Common myeloid progenitor, CD34-positive (primary cell): Measurements from ENCODE around the gene SMAD6.

Source experiments
- CTCF ChIA-PET: fragments of 350-600 bp; sonication (Branson Sonifier 250); formaldehyde crosslinking; loops from one replicate; lab custom pipeline; 2021; ENCODE audit warnings: antibody characterized with exemption; lab: Charles Lee
- POLR2A ChIA-PET: fragments of 350-600 bp; sonication (Branson Sonifier 250); formaldehyde crosslinking; loops from one replicate; lab custom pipeline; 2021; ENCODE audit warnings: antibody characterized with exemption; lab: Charles Lee
- DNase-seq, 3 donors: peaks; one replicate each; pipeline versions ENCODE4 v3.0.0 to v3.0.0-alpha.2; 2013
- H3K27ac ChIP-seq, 2 experiments: 1 replicate in 1 of 2; 2 replicates in 1 of 2; pipeline ENCODE4 v1.7.0; 2013; ENCODE audit warnings: inconsistent platforms in 2 of 2, low read length in 2 of 2, mild to moderate bottlenecking in 2 of 2, low read depth in 1 of 2, moderate library complexity in 1 of 2; ENCODE audit not compliant: severe bottlenecking in 2 of 2, insufficient read depth in 1 of 2, poor library complexity in 1 of 2
- H3K27me3 ChIP-seq, 5 experiments: replicated peaks in 2 of 5; 1 replicate in 3 of 5; 2 replicates in 2 of 5; pipeline versions ENCODE4 v1.6.1 to v1.7.0; 2013; ENCODE audit warnings: low read length in 4 of 5, mild to moderate bottlenecking in 2 of 5, moderate library complexity in 2 of 5, inconsistent platforms in 1 of 5; ENCODE audit not compliant: insufficient read depth in 5 of 5, control insufficient read depth in 4 of 5
- H3K36me3 ChIP-seq, 4 experiments: 1 replicate in 2 of 4; 2 replicates in 2 of 4; pipeline versions ENCODE4 v1.6.1 to v1.7.0; 2013; ENCODE audit warnings: low read length in 3 of 4, control low read depth in 1 of 4, mild to moderate bottlenecking in 1 of 4; ENCODE audit not compliant: control insufficient read depth in 4 of 4, insufficient read depth in 4 of 4
- H3K4me1 ChIP-seq, 4 experiments: 1 replicate in 3 of 4; 2 replicates in 1 of 4; pipeline versions ENCODE4 v1.6.1 to v1.7.1; 2013; ENCODE audit warnings: low read length in 3 of 4, mild to moderate bottlenecking in 3 of 4, control low read depth in 1 of 4, inconsistent platforms in 1 of 4, moderate library complexity in 1 of 4; ENCODE audit not compliant: control insufficient read depth in 4 of 4, insufficient read depth in 4 of 4; ENCODE audit errors: control extremely low read depth in 1 of 4
- H3K4me3 ChIP-seq, 7 experiments: 1 replicate in 4 of 7; 2 replicates in 3 of 7; pipeline versions ENCODE4 v1.5.1 to v1.7.0; 2013; ENCODE audit warnings: mild to moderate bottlenecking in 7 of 7, low read length in 6 of 7, moderate library complexity in 6 of 7, inconsistent platforms in 2 of 7, low read depth in 2 of 7, control low read depth in 1 of 7; ENCODE audit not compliant: insufficient read depth in 4 of 7, control insufficient read depth in 1 of 7; ENCODE audit errors: extremely low read depth in 1 of 7
- H3K9me3 ChIP-seq, 5 experiments: 1 replicate in 4 of 5; 2 replicates in 1 of 5; pipeline versions ENCODE4 v1.6.1 to v1.7.1; 2013; ENCODE audit warnings: low read length in 4 of 5, mild to moderate bottlenecking in 2 of 5, inconsistent platforms in 1 of 5, low read depth in 1 of 5, moderate library complexity in 1 of 5; ENCODE audit not compliant: control insufficient read depth in 4 of 5, insufficient read depth in 2 of 5; ENCODE audit errors: control extremely low read depth in 1 of 5
- WGBS: methylation state at CpG from one replicate; pipeline ENCODE4 v1.1.5; 2013; ENCODE audit not compliant: insufficient coverage; 5-methylcytosine and 5-hydroxymethylcytosine counted together

SMAD6 gene

DNA sequence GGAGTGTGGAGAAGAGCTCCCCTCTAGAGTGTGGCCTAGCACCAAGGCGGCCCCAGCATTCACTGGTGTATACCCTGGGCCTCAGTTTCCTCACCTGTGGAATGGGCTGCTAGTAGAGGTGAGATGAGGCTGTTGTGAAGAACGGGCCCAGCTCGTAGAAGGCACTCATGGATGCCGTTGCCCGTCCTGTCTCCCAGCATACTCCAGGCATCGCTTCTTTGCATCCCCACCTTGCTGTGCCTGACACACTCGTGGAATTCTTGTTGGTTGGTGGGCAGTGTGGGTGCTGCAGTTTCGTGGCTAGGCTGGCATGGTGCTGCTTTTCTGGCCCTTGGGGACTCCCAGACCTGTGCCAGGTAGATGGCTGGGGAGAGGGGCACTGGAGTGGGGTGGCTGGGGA, 76.7 kb downstream of the SMAD6 start:
- CTCF ChIA-PET, result interaction anchor here (0.8 to 1.8 kb wide), 6 partner anchors 10 to 175 kb away, joined by 3 to 9 read pairs (median 3); no protein-coding TSS in a partner anchor
- WGBS, result 93% methylated on average over 3 of the region's 8 CpGs

DNA sequence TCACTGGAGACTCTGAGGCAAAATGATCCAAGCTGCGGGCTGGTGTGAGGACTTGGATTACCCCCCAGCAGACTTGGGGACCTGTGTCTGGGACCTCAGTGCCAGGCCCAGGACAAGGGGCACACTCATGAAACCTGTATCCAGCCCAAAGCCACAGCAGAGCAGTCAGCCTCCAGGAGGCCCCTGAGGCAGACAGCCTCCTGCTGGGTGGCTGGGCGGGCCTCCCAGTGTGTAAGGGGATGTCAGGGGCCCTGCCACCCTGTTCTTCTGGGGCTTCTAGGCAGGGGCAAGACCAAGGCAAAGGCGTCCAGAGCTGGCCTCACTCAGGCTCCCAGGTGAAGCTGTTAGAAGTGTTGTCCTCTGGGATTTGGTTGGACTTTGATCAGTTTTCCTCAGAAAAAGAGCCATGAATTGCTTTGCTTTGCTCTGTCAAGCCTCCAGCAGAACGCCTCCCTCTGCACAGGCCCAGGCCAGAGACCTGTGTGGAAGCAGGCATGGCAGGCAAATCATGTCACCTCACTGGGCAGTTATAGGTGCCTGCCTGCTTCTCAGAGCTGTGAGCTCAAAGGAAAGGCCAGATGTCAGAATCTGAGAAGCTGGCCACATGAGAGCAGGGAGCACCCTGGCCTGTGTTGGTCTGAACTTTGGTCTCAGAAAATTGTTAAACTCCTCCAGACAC, 77.4 kb downstream of the SMAD6 start:
- Histone ChIP-seq H3K36me3 (peaks cover 0 to 5% (median 0%) of the 10 kb centered on the region in 4 experiments), H3K4me1 (peaks cover 0 to 3% (median under 1%) of the 10 kb centered on the region in 4 experiments), H3K27me3 (no peaks in the 10 kb centered on the region), H3K27ac (no peak overlapping the region), H3K9me3 (no peaks in the 10 kb centered on the region), H3K4me3 (no peak overlapping the region)
- ChIA-PET CTCF (interaction anchor here (0.6 to 1.8 kb wide), 2 partner anchors 9 to 47 kb away, joined by 4 to 9 read pairs; no protein-coding TSS in a partner anchor), POLR2A (no interaction called here)
- no peak for DNase-seq
- WGBS, result 98% methylated on average over 4 of the region's 4 CpGs

More for the DNA sequence above, 76.7 kb downstream of the SMAD6 start:
- peaks cover 0 to 9% (median 4%) of the 10 kb centered on the region in 4 experiments for H3K4me1 ChIP-seq
- peaks cover 0 to 7% (median 0%) of the 10 kb centered on the region in 4 experiments for H3K36me3 ChIP-seq
- POLR2A ChIA-PET, result no interaction called here
- no peak overlapping the region for H3K27ac ChIP-seq
- no peak for DNase-seq
- H3K4me3 ChIP-seq, result no peak overlapping the region
- H3K9me3 ChIP-seq, result no peaks in the 10 kb centered on the region
- H3K27me3 ChIP-seq, result no peaks in the 10 kb centered on the region

DNA sequence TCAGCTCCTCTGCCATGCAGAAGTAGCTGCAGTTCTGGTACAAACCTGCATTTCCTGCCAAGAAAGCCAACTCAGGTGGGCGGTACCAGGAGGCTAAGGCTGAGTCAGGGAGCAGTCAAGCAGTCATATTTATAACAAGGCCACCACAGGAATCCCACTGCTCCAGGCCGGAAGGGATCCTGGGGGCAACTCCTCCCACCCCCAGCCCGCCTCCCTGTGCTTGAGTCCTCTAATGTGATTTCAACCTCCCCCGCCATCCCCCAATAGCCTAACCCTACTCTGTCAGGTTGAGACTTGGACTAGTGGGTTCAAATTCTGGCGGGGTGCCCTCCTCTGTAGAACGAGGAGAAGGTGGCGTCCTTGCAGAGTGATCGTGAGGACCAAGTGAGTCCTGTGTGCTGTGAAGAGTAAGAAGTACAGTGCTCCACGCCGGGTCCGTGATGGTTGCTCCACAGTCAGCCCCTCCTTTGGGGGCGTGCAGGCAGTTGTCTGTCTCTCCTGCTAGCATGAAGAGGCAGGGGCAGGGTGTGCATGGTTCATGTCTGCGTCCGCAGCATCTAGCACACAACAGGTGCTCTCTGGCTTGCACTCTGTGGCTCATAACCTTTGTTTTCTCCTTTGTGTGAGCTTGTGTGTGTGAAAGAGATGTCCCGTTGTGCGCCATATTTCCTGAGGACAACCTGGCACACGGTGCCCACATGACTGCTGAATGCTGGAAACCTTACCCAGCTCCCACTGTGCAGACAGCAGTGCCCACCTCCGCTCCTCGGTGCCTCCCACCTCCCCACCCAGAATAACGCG, 78.3 kb downstream of the SMAD6 start:
- WGBS, result 93% methylated on average over 11 of the region's 21 CpGs
- POLR2A ChIA-PET, result no interaction called here
- Histone ChIP-seq H3K36me3 (peaks cover 0 to 5% (median 0%) of the 10 kb centered on the region in 4 experiments), H3K27me3 (no peaks in the 10 kb centered on the region), H3K27ac (no peak overlapping the region), H3K4me1 (peaks cover 0 to 3% (median 0%) of the 10 kb centered on the region in 4 experiments), H3K4me3 (no peak overlapping the region), H3K9me3 (no peaks in the 10 kb centered on the region)
- DNase-seq, result no peak
- CTCF ChIA-PET, result interaction anchor here (0.6 to 1.8 kb wide), 2 partner anchors 8 to 173 kb away, joined by 3 to 9 read pairs; no protein-coding TSS in a partner anchor

DNA sequence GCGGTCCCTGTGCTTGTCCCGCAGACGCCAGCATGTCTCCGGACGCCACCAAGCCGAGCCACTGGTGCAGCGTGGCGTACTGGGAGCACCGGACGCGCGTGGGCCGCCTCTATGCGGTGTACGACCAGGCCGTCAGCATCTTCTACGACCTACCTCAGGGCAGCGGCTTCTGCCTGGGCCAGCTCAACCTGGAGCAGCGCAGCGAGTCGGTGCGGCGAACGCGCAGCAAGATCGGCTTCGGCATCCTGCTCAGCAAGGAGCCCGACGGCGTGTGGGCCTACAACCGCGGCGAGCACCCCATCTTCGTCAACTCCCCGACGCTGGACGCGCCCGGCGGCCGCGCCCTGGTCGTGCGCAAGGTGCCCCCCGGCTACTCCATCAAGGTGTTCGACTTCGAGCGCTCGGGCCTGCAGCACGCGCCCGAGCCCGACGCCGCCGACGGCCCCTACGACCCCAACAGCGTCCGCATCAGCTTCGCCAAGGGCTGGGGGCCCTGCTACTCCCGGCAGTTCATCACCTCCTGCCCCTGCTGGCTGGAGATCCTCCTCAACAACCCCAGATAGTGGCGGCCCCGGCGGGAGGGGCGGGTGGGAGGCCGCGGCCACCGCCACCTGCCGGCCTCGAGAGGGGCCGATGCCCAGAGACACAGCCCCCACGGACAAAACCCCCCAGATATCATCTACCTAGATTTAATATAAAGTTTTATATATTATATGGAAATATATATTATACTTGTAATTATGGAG, 79.1 kb downstream of the SMAD6 start:
- Histone ChIP-seq H3K27ac (no peak overlapping the region), H3K9me3 (no peaks in the 10 kb centered on the region), H3K4me1 (peaks cover 0 to 9% (median 0%) of the 10 kb centered on the region in 4 experiments), H3K36me3 (peaks cover 0 to 5% (median 0%) of the 10 kb centered on the region in 4 experiments), H3K4me3 (no peak overlapping the region), H3K27me3 (no peaks in the 10 kb centered on the region)
- ChIA-PET CTCF (no interaction called here), POLR2A (no interaction called here)
- no peak for DNase-seq
- WGBS, result 98% methylated on average over 47 of the region's 73 CpGs

DNA sequence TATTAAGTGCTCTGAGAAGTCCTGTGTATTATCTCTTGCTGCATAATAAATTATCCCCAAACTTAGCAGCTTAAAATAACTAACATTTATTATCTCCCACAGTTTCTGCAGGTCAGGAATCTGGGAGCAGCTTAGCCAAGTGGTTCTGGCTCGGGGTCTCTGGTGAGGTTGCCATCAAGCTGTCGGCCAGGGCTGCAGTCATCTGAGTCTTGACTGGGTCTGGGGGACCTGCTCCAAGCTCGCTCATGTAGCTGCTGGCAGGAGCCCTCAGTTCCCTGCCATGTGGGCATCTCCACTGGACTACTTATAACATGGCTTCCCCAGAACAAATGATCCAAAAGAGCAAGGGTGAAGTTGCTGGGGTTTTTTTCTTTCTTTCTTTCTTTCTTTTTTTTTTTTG, 80.7 kb downstream of the SMAD6 start:
- H3K27me3 ChIP-seq, result no peaks in the 10 kb centered on the region
- H3K9me3 ChIP-seq, result no peaks in the 10 kb centered on the region
- H3K27ac ChIP-seq, result no peak overlapping the region
- peaks cover 0 to 9% (median 0%) of the 10 kb centered on the region in 4 experiments for H3K4me1 ChIP-seq
- POLR2A ChIA-PET, result interaction anchor here (0.7 kb wide), 1 partner anchor 69 kb away, joined by 7 read pairs; no protein-coding TSS in a partner anchor
- 96% methylated on average over 2 of the region's 3 CpGs for WGBS
- no peak overlapping the region for H3K4me3 ChIP-seq
- DNase-seq, result no peak
- CTCF ChIA-PET, result interaction anchor here (1.0 to 1.5 kb wide), 2 partner anchors 66 to 69 kb away, joined by 3 to 4 read pairs; no protein-coding TSS in a partner anchor
- H3K36me3 ChIP-seq, result peaks cover 0 to 5% (median 0%) of the 10 kb centered on the region in 4 experiments

DNA sequence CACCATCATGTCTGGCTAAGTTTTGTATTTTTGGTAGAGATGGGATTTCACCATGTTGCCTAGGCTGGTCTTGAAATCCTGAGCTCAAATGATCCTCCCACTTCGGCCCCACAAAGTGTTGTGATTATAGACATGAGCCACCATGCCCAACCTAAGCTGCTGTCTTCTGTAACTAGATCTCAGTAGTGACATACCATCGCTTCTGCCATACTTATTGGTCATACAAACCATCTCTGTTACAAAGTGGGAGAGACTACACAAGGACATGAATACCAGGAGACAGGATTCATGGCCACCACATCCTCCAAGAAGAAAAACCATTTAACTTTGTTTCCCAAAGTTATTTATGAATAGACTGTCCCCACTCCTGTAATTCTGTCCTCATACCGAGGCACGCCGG, 81.3 kb downstream of the SMAD6 start:
- ChIA-PET POLR2A (no interaction called here), CTCF (interaction anchor here (1.0 to 1.5 kb wide), 2 partner anchors 66 to 68 kb away, joined by 3 to 4 read pairs; no protein-coding TSS in a partner anchor)
- H3K4me3 ChIP-seq, result no peak overlapping the region

More for the DNA sequence above, 81.3 kb downstream of the SMAD6 start:
- DNase-seq, result no peak
- WGBS, result 95% methylated on average over 5 of the region's 5 CpGs
- Histone ChIP-seq H3K27ac (no peak overlapping the region), H3K36me3 (peaks cover 0 to 5% (median 0%) of the 10 kb centered on the region in 4 experiments), H3K27me3 (no peaks in the 10 kb centered on the region), H3K4me1 (peaks cover 0 to 9% (median 0%) of the 10 kb centered on the region in 4 experiments), H3K9me3 (no peaks in the 10 kb centered on the region)
